C1 segment of cervical spinal cord (tissue), 14 donors: ENCODE results near the gene DNASE2B.

Experiments used
- DNase-seq, 14 donors: peaks; one replicate each; lab custom pipeline; 2025; lab: John Stamatoyannopoulos, UW

Gene DNASE2B

GRCh38 chr1:84374991-84375696 is 23.1 kb upstream of the DNASE2B start:
- DNase-seq, result no peak

- DNase-seq, result no peak
Observed at GRCh38 chr1:84376000-84376910, 22.0 kb upstream of the DNASE2B start.

- peak in 1 of 14 donors; percentile 27 for DNase-seq
Observed at GRCh38 chr1:84377480-84378095, 20.7 kb upstream of the DNASE2B start.

GRCh38 chr1:84379138-84379916 is 19.0 kb upstream of the DNASE2B start:
- DNase-seq, result no peak

GRCh38 chr1:84379917-84380180 is 18.4 kb upstream of the DNASE2B start:
- no peak for DNase-seq

- no peak for DNase-seq
Observed at GRCh38 chr1:84382127-84382526, 16.2 kb upstream of the DNASE2B start.

- DNase-seq, result no peak
Observed at GRCh38 chr1:84385347-84385746, 12.9 kb upstream of the DNASE2B start.

- DNase-seq, result no peak
Observed at GRCh38 chr1:84386716-84387479, 11.4 kb upstream of the DNASE2B start.

- peak in 1 of 14 donors; percentile 1 for DNase-seq
Observed at GRCh38 chr1:84387480-84388163, 10.7 kb upstream of the DNASE2B start.

- DNase-seq, result no peak
Observed at GRCh38 chr1:84390226-84390625, 8.1 kb upstream of the DNASE2B start.

GRCh38 chr1:84401156-84401555 is 2.9 kb downstream of the DNASE2B start:
- DNase-seq, result no peak

GRCh38 chr1:84402060-84402459 is 3.8 kb downstream of the DNASE2B start:
- DNase-seq, result no peak

GRCh38 chr1:84402501-84402900 is 4.2 kb downstream of the DNASE2B start:
- no peak for DNase-seq

- no peak for DNase-seq
Observed at GRCh38 chr1:84403347-84403746, 5.1 kb downstream of the DNASE2B start.

GRCh38 chr1:84406346-84406861 is 8.1 kb downstream of the DNASE2B start:
- no peak for DNase-seq

GRCh38 chr1:84407524-84407923 is 9.2 kb downstream of the DNASE2B start:
- DNase-seq, result no peak

GRCh38 chr1:84407958-84408422 is 9.7 kb downstream of the DNASE2B start:
- no peak for DNase-seq

- DNase-seq, result no peak
Observed at GRCh38 chr1:84409888-84410287, 11.6 kb downstream of the DNASE2B start.

- no peak for DNase-seq
Observed at GRCh38 chr1:84410328-84411095, 12.2 kb downstream of the DNASE2B start.
